ENCODE results near the gene ADARB2.

ADARB2 gene

DNA sequence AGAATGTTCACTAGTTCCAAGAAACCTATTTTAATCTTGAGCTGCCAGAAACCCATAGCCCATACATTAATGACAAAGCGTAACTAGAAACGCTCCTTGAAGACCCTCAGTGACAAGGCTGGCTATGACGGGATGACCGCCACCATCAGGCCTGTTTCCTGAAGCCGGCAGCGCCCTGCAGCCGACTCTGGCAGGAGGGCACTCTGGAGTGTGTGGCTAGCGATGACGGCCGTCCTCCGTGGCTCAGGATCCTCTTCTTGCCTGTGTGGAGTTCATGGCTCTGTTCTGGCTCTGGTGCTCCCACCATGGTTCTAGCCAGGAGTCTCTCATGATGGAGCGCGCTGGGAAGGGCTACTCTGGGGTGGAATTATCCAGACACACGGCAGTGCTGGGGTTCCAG lies 224.1 kb downstream of the ADARB2 start:
- TF ChIP-seq FOXP2 (optimal IDR thresholded peaks at IDR 0.05; ENCODE audit: borderline replicate concordance, extremely low read depth, extremely low read length, insufficient read depth): no peak
- no peak for TF ChIP-seq TAF1 (IDR thresholded peaks at IDR 0.05; ENCODE audit: borderline replicate concordance, insufficient read depth, low read length)
- TF ChIP-seq, protein P1, sequence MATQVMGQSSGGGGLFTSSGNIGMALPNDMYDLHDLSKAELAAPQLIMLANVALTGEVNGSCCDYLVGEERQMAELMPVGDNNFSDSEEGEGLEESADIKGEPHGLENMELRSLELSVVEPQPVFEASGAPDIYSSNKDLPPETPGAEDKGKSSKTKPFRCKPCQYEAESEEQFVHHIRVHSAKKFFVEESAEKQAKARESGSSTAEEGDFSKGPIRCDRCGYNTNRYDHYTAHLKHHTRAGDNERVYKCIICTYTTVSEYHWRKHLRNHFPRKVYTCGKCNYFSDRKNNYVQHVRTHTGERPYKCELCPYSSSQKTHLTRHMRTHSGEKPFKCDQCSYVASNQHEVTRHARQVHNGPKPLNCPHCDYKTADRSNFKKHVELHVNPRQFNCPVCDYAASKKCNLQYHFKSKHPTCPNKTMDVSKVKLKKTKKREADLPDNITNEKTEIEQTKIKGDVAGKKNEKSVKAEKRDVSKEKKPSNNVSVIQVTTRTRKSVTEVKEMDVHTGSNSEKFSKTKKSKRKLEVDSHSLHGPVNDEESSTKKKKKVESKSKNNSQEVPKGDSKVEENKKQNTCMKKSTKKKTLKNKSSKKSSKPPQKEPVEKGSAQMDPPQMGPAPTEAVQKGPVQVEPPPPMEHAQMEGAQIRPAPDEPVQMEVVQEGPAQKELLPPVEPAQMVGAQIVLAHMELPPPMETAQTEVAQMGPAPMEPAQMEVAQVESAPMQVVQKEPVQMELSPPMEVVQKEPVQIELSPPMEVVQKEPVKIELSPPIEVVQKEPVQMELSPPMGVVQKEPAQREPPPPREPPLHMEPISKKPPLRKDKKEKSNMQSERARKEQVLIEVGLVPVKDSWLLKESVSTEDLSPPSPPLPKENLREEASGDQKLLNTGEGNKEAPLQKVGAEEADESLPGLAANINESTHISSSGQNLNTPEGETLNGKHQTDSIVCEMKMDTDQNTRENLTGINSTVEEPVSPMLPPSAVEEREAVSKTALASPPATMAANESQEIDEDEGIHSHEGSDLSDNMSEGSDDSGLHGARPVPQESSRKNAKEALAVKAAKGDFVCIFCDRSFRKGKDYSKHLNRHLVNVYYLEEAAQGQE (IDR thresholded peaks at IDR 0.05; ENCODE audit: insufficient read depth in 1 of 2, low read depth in 2 of 2, low read length in 2 of 2): no peak
- no peak for TF ChIP-seq SIN3A (IDR thresholded peaks at IDR 0.05; ENCODE audit: borderline replicate concordance, insufficient read depth, low read length)
- TF ChIP-seq POLR2AphosphoS5 (IDR thresholded peaks at IDR 0.05; ENCODE audit: low read depth, low read length): no peak

GRCh38 chr10:1509011-1509530 lies 228.3 kb downstream of the ADARB2 start:
- TF ChIP-seq, protein P1 (IDR thresholded peaks at IDR 0.05; ENCODE audit: insufficient read depth in 1 of 2, low read depth in 2 of 2, low read length in 2 of 2): no peak
- TF ChIP-seq TAF1 (IDR thresholded peaks at IDR 0.05; ENCODE audit: borderline replicate concordance, insufficient read depth, low read length): no peak
- no peak for TF ChIP-seq SIN3A (IDR thresholded peaks at IDR 0.05; ENCODE audit: borderline replicate concordance, insufficient read depth, low read length)
- TF ChIP-seq FOXP2 (optimal IDR thresholded peaks at IDR 0.05; ENCODE audit: borderline replicate concordance, extremely low read depth, extremely low read length, insufficient read depth): no peak
- no peak for TF ChIP-seq POLR2AphosphoS5 (IDR thresholded peaks at IDR 0.05; ENCODE audit: low read depth, low read length)

DNA sequence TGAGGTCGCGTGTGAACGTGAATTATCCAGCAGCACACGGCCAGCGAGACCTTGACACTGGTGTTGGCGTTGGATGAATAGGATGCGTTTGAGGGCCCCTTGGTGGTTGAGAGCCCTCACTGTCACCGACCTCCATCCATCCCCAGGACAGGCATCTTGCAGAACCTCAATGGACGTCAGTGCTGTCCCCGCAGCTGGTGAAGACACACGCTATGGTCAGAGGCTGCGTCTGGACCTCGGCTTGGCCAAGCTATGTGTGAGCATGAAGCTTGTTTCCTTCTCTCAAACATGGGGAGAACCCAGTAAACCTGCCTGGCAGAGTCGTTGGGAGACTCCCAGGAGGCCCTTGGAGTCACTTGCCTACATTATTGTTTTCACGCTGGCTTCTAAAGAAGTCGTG lies 229.2 kb downstream of the ADARB2 start:
- no peak for TF ChIP-seq TAF1 (IDR thresholded peaks at IDR 0.05; ENCODE audit: borderline replicate concordance, insufficient read depth, low read length)
- TF ChIP-seq POLR2AphosphoS5 (IDR thresholded peaks at IDR 0.05; ENCODE audit: low read depth, low read length): no peak
- no peak for TF ChIP-seq SIN3A (IDR thresholded peaks at IDR 0.05; ENCODE audit: borderline replicate concordance, insufficient read depth, low read length)
- no peak for TF ChIP-seq FOXP2 (optimal IDR thresholded peaks at IDR 0.05; ENCODE audit: borderline replicate concordance, extremely low read depth, extremely low read length, insufficient read depth)
- TF ChIP-seq, protein P1 (IDR thresholded peaks at IDR 0.05; ENCODE audit: insufficient read depth in 1 of 2, low read depth in 2 of 2, low read length in 2 of 2): no peak

DNA sequence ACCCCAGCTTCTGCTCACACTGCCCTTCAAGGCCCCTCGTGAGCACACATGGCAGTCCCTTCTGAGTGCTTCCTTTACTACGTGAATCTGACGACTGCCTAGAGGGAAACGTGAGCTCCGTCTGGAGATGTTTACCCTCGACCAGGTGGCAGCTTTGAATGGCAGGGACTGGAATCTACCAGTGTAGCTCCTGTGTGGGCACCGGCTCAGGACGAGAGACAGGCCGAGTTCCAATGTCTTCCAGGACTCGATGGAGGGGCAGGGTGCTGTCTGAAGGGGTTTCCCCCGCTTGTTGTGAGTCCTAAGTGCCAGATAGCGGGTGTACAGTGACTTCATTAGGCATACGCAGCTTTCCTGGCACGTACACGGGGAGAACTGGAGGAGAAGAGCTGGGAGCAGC lies 229.9 kb downstream of the ADARB2 start:
- TF ChIP-seq POLR2AphosphoS5 (IDR thresholded peaks at IDR 0.05; ENCODE audit: low read depth, low read length) (no peak), TAF1 (IDR thresholded peaks at IDR 0.05; ENCODE audit: borderline replicate concordance, insufficient read depth, low read length) (no peak), SIN3A (IDR thresholded peaks at IDR 0.05; ENCODE audit: borderline replicate concordance, insufficient read depth, low read length) (no peak), FOXP2 (optimal IDR thresholded peaks at IDR 0.05; ENCODE audit: borderline replicate concordance, extremely low read depth, extremely low read length, insufficient read depth) (no peak)
- TF ChIP-seq, protein P1 (IDR thresholded peaks at IDR 0.05; ENCODE audit: insufficient read depth in 1 of 2, low read depth in 2 of 2, low read length in 2 of 2): no peak

DNA sequence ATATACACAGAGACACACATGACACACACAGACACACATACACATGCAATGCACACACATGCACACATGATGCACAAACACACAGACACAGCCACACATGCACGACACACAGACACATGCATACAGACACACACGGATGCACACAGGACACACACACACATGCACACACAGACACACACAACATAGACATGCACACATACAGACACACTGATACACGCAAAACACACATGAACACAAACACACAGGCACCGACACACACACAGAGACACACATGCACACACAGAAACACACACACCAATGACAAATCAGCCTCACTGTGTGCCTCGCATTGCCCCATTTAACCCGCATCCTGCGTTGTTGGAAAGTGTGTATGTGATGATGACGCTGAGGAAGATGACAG lies 232.4 kb downstream of the ADARB2 start:
- TF ChIP-seq TAF1 (IDR thresholded peaks at IDR 0.05; ENCODE audit: borderline replicate concordance, insufficient read depth, low read length) (no peak), FOXP2 (optimal IDR thresholded peaks at IDR 0.05; ENCODE audit: borderline replicate concordance, extremely low read depth, extremely low read length, insufficient read depth) (no peak), POLR2AphosphoS5 (IDR thresholded peaks at IDR 0.05; ENCODE audit: low read depth, low read length) (no peak), SIN3A (IDR thresholded peaks at IDR 0.05; ENCODE audit: borderline replicate concordance, insufficient read depth, low read length) (no peak)
- TF ChIP-seq, protein P1 (IDR thresholded peaks at IDR 0.05; ENCODE audit: insufficient read depth in 1 of 2, low read depth in 2 of 2, low read length in 2 of 2): no peak
